NCI-H446 treated with DMSO at 0.1 percent for 48 hours (cell line): Measurements from ENCODE around the gene VILL.
"Not testable (repeated sequence)": the region's sequence is repeated elsewhere in the genome, so short reads cannot be mapped to it uniquely, and the experiment has no call there.

Experiments
- DNase-seq: peaks from one replicate; lab custom pipeline; 2025; lab: John Stamatoyannopoulos, UW

VILL gene

DNA sequence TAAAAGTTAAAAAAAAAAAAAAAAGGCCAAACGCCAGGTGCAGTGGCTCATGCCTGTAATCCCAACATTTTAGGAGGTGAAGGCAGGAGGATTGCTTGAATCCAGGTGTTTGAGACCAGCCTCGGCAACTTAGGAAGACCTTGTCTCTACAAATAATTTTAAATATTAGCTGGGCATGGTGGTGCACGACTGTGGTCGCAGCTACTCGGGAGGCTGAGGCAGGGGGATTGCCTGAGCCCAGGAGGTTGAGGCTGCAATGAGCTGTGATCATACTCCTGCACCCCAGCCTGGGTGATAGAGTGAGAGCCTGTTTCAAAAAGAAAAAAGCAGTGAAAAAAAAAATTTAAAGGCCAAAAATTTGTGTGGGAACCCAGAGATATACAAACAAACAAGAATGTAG is 45.7 kb downstream of the VILL start:
- DNase-seq = no peak

DNA sequence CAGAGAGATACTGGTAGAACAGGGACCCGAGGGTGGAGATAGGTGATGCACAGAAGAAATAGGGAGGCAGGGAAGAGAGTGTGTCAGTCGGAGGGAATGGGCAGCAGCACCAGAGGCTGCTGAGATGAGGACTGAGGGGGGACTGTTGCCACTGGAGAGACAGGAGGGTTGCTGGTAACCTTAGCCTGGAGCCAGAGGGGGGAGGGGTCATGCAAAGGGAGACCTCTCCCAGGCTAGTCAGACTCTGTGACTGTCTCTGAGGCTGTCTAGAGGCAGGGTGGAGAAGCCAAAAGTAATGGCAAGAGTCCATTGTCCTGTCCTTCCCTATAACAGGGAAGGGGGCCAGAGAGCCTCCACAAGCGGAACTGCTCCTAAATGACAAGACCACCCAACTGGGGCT is 46.3 kb downstream of the VILL start:
- DNase-seq = no peak

- DNase-seq = no peak
Measured at GRCh38 chr3:38038447-38038911, 47.9 kb downstream of the VILL start.

GRCh38 chr3:38039101-38039898 is 48.7 kb downstream of the VILL start, which contains the start of gene DLEC1:
Gene DLEC1, plus strand, starts transcription at chr3:38039208. Its CDS starts 18 bp downstream, at chr3:38039226.
- DNase-seq = no peak

DNA sequence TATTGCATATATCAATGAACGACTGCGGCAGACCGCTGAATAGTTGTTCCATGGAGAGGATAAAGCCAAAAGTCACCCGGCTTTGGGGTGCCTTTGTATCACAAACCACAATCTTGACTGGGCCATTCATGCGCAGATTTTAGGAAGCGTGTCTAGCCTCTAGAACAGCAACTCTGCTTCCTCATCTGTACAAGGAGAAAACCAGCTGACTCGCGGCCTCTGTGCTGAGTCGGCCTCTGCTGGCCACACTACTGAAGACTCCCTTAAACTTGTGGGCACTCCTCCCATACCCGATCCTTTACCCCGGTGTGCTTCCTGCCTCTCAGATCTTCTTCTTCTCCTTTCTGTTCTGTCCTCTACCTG is 49.3 kb downstream of the VILL start:
- DNase-seq = no peak

DNA sequence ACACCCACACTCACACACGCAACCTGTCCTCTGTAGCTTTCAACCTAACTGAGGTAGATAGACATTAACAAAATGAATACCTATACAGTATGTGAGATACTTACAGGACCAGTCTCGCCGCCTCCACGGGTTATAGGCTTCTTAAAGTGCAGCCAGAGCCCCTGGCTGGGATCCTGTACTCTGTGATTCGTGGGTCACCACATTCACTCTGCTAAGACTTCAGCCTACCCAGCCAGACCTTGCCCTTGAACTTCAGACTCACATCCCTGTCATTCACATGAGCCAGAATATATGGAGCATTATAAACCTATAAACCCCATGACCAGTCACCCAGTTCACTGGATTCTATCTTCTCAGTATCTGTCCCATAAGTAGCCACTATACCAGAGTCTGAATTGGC is 49.8 kb downstream of the VILL start:
- no peak for DNase-seq

- no peak for DNase-seq
Measured at GRCh38 chr3:38043486-38043885, 52.9 kb downstream of the VILL start.

DNA sequence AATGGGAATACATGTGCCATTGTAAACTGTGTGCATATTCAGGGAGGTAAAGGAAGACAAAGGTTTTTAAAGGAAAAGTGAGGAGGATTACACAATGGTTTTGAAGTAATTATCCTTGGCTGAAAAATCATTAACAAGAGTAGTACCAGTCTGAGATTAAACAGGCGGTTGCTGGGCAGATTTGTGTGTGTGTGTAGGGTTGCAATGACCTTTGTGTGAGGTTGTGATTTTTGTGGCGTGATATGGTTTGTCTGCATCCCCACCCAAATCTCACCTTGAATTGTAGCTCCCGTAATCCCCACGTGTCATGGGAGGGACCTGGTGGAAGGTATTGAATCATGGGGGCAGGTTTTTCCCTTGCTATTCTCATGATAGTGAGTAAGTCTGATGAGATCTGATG is 55.4 kb downstream of the VILL start:
- DNase-seq = no peak

- DNase-seq = no peak
Measured at GRCh38 chr3:38046821-38047220, 56.2 kb downstream of the VILL start.

DNA sequence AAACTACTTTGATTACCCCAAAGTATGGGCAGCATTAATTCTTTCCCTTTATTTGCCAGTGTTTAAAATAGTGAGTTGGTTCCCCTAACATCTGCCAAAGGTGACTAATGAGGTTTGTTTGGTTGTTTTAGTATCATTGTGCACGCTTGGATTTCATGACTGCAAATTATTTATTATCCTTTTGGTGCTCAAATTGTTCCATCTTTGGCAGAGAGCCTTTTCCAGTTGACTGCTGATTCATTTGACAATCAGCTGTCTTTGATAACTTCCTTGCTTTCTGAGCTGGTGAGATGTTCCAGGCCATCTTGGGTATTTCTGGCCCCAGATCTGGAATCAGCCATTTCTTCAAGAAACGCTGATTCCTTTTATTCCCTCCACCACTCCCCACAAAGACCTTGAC is 57.3 kb downstream of the VILL start:
- DNase-seq = no peak

DNA sequence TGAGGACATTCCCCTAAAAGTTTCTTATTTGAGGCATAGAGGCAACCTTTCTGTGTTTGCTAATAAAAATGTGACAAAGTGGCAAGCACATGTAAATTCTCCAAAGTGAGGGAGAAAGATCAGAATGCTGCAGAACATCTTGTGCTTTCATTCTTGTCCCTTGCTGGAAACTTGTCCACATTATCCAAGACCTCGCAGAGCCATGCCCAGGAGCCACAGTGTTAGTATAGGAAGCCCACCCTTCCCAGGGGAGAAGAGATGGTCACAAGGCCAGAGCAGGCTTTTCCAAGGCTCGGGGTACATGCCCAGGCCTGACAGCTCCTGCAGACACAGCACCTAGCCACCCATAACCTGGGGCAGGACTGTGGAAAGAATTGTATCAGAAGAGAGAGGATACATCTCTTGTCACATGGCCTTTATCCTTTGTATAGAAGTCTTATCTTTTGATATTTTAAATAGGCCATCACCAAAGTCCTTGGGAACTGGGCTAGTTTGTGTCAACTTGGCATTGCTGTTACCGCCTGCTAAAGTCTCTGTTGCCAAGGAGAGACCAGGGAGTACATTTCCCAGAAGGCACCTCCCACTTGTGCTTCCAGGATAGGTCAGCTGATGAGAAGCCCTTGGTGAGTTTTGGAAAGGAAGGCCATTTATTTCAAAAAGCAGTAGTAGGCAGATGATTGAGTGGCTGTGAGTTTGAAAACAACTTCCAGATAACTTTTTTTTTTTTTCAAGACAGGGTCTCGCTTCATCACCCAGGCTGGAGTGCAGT is 59.0 kb downstream of the VILL start:
- DNase-seq = no peak

- DNase-seq = no peak
Measured at GRCh38 chr3:38051131-38051530, 60.5 kb downstream of the VILL start.

DNA sequence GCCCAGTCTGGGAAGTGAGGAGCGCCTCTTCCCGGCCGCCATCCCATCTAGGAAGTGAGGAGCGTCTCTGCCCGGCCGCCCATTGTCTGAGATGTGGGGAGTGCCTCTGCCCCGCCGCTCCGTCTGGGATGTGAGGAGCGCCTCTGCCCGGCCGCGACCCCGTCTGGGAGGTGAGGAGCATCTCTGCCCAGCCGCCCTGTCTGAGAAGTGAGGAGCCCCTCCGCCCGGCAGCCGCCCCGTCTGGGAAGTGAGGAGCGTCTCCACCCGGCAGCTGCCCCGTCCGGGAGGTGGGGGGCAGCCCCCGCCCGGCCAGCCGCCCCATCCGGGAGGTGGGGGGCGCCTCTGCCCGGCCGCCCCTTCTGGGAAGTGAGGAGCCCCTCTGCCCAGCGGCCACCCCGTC is 62.7 kb downstream of the VILL start:
- not testable (repeated sequence) for DNase-seq

DNA sequence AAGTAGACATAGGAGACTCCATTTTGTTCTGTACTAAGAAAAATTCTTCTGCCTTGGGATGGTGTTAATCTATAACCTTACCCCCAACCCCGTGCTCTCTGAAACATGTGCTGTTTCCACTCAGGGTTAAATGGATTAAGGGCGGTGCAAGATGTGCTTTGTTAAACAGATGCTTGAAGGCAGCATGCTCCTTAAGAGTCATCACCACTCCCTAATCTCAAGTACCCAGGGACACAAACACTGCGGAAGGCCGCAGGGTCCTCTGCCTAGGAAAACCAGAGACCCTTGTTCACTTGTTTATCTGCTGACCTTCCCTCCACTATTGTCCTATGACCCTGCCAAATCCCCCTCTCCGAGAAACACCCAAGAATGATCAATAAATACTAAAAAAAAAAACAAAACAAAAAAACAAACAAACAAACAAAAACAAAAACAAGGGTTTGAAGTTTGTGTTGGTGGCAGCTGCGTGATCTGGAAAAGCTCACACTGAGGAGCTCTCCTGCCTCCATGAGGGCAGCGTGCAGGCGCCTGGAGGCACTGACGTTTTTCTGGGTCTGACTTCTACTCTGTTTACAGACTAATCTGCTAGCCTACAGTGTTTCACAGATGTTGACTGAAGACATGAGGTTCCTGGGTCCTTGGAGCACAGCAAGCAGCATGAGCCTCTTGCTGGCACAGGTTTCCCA is 63.4 kb downstream of the VILL start:
- DNase-seq = not testable (repeated sequence)

DNA sequence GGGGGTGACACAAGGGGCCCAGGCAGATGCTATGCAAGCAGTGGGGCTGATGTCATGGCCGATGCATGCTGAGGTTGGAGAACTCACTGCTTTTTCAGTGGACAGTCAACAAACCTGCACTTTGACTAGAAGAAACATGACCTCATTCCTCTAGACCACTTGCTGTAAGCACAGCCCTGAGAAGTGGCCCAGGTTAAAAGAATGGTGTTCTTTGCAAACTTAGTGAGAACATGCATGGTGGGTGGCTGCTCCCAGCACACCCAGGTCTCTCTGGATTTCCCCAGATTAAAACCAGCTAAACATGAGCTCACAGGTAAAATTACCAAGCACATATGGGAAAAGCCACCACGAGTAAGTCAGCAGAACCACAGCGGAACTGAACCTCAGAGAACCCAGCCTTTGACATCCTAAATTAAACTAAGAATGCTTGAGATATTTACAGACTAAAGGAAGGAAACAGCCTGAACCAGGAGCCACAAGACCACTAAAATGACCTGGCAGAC is 64.0 kb downstream of the VILL start:
- DNase-seq = no peak
